Testis (tissue), 2 donors: ENCODE measurements around the gene PER1.

Experiments
- POLR2A ChIP-seq: fragments of 450-650 bp; IDR thresholded peaks from one replicate; pipeline ENCODE4 v1.6.1; 2017; ENCODE audit warnings: antibody characterized with exemption, mild to moderate bottlenecking, moderate library complexity
- TF ChIP-seq, protein P1 (sequence below), 3 experiments: fragments of 450-650 bp in 2 of 3; fragments of 200-600 bp in 1 of 3; sonication (generic) in 1 of 3; IDR thresholded peaks; one replicate each; pipeline ENCODE4 v1.5.1; 2016 to 2019; ENCODE audit warnings: antibody characterized with exemption in 3 of 3, mild to moderate bottlenecking in 2 of 3, moderate library complexity in 1 of 3

DNA sequence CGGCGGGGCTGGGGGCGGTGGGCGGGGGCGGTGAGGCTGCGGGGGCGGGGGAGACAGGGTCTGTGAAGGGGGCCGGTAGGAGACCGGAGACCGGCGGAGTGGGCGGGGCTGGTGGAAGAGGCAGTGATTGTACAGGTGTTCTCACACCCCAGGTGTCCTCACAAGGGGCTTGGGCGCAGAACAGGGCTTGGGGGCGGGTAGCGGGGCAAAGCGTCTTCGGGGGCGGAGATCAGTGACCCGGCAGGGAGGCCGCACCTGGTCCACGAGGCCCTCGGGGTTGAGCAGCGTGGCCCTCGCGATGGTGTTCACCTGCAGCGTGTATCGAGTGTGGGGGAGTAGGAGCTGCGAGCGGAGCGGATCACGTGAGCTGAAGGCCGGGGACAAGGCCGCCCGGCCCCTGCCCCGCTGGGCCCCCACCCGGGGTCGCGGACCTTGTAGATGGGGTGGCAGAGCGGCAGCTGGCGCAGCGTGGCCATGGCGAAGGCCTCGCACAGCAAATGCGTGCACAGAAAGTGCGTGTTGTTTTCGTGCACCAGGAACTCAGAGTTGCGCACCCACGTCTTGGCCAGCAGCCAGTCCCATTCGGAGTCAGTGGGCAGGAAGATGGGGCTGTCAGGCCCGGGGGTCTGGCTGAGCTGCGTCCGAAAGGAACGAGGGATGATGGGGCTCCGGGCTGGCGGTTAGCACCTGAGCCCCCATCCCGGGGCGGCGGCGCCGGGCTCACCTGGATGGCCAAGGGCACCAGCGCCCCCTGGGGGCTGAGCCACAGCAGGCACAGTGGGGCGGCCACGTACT lies 42.3 kb downstream of the PER1 start:
- no peak for TF ChIP-seq POLR2A
- TF ChIP-seq, protein P1, sequence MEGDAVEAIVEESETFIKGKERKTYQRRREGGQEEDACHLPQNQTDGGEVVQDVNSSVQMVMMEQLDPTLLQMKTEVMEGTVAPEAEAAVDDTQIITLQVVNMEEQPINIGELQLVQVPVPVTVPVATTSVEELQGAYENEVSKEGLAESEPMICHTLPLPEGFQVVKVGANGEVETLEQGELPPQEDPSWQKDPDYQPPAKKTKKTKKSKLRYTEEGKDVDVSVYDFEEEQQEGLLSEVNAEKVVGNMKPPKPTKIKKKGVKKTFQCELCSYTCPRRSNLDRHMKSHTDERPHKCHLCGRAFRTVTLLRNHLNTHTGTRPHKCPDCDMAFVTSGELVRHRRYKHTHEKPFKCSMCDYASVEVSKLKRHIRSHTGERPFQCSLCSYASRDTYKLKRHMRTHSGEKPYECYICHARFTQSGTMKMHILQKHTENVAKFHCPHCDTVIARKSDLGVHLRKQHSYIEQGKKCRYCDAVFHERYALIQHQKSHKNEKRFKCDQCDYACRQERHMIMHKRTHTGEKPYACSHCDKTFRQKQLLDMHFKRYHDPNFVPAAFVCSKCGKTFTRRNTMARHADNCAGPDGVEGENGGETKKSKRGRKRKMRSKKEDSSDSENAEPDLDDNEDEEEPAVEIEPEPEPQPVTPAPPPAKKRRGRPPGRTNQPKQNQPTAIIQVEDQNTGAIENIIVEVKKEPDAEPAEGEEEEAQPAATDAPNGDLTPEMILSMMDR (IDR thresholded peaks at IDR 0.05), result peak in 2 of 3 experiments; percentile 62 to 67
